ENCODE results near the gene HMOX2. TPM values are rescaled to one million over a fixed set of nuclear protein-coding genes. Genes with fewer than 3 reads are reported as not detected.

HMOX2 gene
- polyA plus RNA-seq, 1 donor, result 47.6 TPM

GRCh38 chr16:4512473-4512872 is 36.3 kb downstream of the HMOX2 start:
- Histone ChIP-seq H3K27ac (ENCODE audit: low read length) (no peak overlapping the region), H3K9me3 (ENCODE audit: control insufficient read depth, low read depth, low read length) (no peaks in the 10 kb centered on the region), H3K27me3 (ENCODE audit: control insufficient read depth, insufficient read depth, low read length) (no peaks in the 10 kb centered on the region), H3K4me1 (ENCODE audit: control insufficient read depth, insufficient read depth, low read length) (no peaks in the 10 kb centered on the region), H3K4me3 (ENCODE audit: low read length) (no peak overlapping the region), H3K36me3 (ENCODE audit: control insufficient read depth, insufficient read depth, low read length) (peaks cover 65% of the 10 kb centered on the region)
- no CpG with 5 or more reads among the region's 10 CpGs for WGBS (ENCODE audit: insufficient coverage, low lambda C conversion rate)
- no peak for DNase-seq

- peaks cover 57% of the 10 kb centered on the region for H3K36me3 ChIP-seq (ENCODE audit: control insufficient read depth, insufficient read depth, low read length)
- H3K4me1 ChIP-seq (ENCODE audit: control insufficient read depth, insufficient read depth, low read length), result no peaks in the 10 kb centered on the region
- H3K9me3 ChIP-seq (ENCODE audit: control insufficient read depth, low read depth, low read length), result no peaks in the 10 kb centered on the region
- WGBS (ENCODE audit: insufficient coverage, low lambda C conversion rate), result no CpG with 5 or more reads among the region's 19 CpGs
- no peak overlapping the region for H3K27ac ChIP-seq (ENCODE audit: low read length)
- H3K4me3 ChIP-seq (ENCODE audit: low read length), result no peak overlapping the region
- H3K27me3 ChIP-seq (ENCODE audit: control insufficient read depth, insufficient read depth, low read length), result no peaks in the 10 kb centered on the region
- peak in 1 of 2 donors; percentile 29 for DNase-seq
Measured at GRCh38 chr16:4513086-4513860, 37.1 kb downstream of the HMOX2 start.

DNA sequence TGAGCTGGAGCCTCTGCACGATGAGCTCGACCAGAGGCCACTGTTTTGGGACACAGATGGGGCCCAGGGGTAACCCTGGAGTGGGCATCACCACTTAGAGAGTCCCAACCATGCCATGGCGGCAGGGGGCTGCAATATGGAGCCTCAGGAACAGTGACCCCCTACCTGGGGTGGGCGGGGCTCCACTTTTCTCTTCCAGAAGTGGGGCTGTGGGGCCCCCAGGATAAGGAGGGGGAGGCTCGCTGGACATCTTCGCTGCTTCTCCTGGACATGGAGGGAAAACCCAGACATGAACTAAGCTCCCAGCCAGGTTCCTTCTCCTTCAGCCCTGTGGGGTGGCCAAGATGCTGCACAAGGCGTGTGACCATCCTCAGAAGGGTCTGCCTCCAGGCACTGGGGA is 37.7 kb downstream of the HMOX2 start:
- WGBS (ENCODE audit: insufficient coverage, low lambda C conversion rate), result no CpG with 5 or more reads among the region's 7 CpGs
- no peak overlapping the region for H3K4me3 ChIP-seq (ENCODE audit: low read length)
- DNase-seq, result no peak
- H3K36me3 ChIP-seq (ENCODE audit: control insufficient read depth, insufficient read depth, low read length), result peaks cover 51% of the 10 kb centered on the region
- H3K9me3 ChIP-seq (ENCODE audit: control insufficient read depth, low read depth, low read length), result no peaks in the 10 kb centered on the region
- H3K4me1 ChIP-seq (ENCODE audit: control insufficient read depth, insufficient read depth, low read length), result no peaks in the 10 kb centered on the region
- H3K27me3 ChIP-seq (ENCODE audit: control insufficient read depth, insufficient read depth, low read length), result no peaks in the 10 kb centered on the region
- no peak overlapping the region for H3K27ac ChIP-seq (ENCODE audit: low read length)

GRCh38 chr16:4514606-4515005 is 38.4 kb downstream of the HMOX2 start:
- WGBS (ENCODE audit: insufficient coverage, low lambda C conversion rate), result no CpG with 5 or more reads among the region's 7 CpGs
- Histone ChIP-seq H3K4me3 (ENCODE audit: low read length) (no peak overlapping the region), H3K9me3 (ENCODE audit: control insufficient read depth, low read depth, low read length) (no peaks in the 10 kb centered on the region), H3K27ac (ENCODE audit: low read length) (peak overlapping the region; percentile 23), H3K36me3 (ENCODE audit: control insufficient read depth, insufficient read depth, low read length) (peaks cover 43% of the 10 kb centered on the region), H3K27me3 (ENCODE audit: control insufficient read depth, insufficient read depth, low read length) (no peaks in the 10 kb centered on the region), H3K4me1 (ENCODE audit: control insufficient read depth, insufficient read depth, low read length) (no peaks in the 10 kb centered on the region)
- no peak for DNase-seq

DNA sequence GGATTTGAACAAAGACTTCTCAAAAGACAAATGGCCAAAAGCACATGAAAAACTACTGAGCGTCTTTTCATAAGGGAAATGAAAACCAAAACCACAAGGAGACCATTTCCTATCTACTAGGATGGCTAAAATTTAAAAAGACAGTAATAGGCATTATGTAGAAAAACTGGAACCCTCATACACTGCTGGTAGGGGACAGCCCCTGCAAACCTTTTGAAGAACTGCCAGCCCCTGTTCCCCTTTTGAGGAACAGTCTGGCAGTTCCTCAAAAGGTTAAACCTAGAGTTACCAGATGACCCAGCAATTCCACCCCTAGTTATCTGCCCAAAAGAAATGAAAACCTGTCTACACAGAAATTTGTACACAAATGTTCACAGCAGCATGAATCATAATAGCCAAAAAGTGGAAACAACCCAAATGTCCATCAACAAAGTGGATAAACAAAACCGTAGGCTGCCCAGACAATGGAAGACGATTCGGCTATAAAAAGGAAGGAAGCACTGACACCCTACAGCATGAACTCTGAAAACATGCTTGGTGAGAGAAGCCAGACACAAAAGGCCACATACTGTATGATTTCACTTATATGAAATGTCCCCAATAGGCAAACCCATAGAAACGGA is 39.5 kb downstream of the HMOX2 start:
- Histone ChIP-seq H3K27ac (ENCODE audit: low read length) (no peak overlapping the region), H3K4me3 (ENCODE audit: low read length) (no peak overlapping the region), H3K27me3 (ENCODE audit: control insufficient read depth, insufficient read depth, low read length) (no peaks in the 10 kb centered on the region), H3K36me3 (ENCODE audit: control insufficient read depth, insufficient read depth, low read length) (peaks cover 35% of the 10 kb centered on the region), H3K9me3 (ENCODE audit: control insufficient read depth, low read depth, low read length) (no peaks in the 10 kb centered on the region), H3K4me1 (ENCODE audit: control insufficient read depth, insufficient read depth, low read length) (no peaks in the 10 kb centered on the region)
- WGBS (ENCODE audit: insufficient coverage, low lambda C conversion rate), result 100% methylated on average over 1 of the region's 5 CpGs
- no peak for DNase-seq

DNA sequence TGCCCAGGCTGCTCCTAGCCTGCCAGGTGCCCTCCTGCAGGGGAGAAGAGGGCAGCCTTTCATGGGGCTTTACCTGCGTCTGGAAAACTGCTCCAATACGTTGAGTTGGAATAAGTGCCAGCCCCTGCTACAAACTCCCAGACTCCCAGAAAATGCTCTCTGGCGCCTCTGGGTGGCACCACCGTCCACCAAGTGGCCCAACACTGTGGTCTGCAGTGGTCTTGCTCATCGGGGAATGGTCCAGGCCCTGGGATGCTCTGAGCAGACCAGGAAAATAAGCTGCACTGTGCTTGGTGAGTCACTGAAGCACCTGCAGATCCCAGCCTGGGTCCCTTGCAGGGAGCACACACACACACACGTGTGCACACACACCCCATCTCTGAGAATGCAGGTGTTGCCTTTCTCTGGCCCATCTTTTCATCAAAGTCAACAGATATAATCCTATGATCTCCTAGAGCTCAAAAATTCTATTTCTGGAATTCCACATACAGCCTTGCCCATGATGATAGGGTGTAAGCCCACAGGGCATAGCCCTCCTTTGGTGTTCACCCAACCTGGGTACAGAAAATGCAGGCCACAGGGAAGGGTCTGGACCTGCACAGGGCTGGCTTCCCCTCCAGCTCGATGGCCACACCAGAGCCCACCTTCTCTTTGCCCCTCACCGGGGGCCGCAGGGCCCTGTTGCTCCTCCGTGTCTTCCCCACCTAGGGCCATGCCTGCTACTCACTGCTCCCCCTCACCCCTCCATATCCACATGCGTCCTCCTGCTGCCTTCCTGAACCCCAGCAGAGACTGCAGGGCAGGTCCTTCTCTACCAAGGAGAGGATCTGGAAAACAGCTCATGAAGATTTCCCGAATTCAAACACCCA is 41.8 kb downstream of the HMOX2 start:
- Histone ChIP-seq H3K36me3 (ENCODE audit: control insufficient read depth, insufficient read depth, low read length) (peaks cover 26% of the 10 kb centered on the region), H3K9me3 (ENCODE audit: control insufficient read depth, low read depth, low read length) (no peaks in the 10 kb centered on the region), H3K4me1 (ENCODE audit: control insufficient read depth, insufficient read depth, low read length) (no peaks in the 10 kb centered on the region), H3K27me3 (ENCODE audit: control insufficient read depth, insufficient read depth, low read length) (no peaks in the 10 kb centered on the region), H3K4me3 (ENCODE audit: low read length) (no peak overlapping the region), H3K27ac (ENCODE audit: low read length) (no peak overlapping the region)
- WGBS (ENCODE audit: insufficient coverage, low lambda C conversion rate), result no CpG with 5 or more reads among the region's 12 CpGs
- peak in 1 of 2 donors; percentile 21 for DNase-seq

GRCh38 chr16:4519274-4520058 is 43.3 kb downstream of the HMOX2 start:
- no peak for DNase-seq
- Histone ChIP-seq H3K27me3 (ENCODE audit: control insufficient read depth, insufficient read depth, low read length) (no peaks in the 10 kb centered on the region), H3K4me3 (ENCODE audit: low read length) (no peak overlapping the region), H3K36me3 (ENCODE audit: control insufficient read depth, insufficient read depth, low read length) (peaks cover 20% of the 10 kb centered on the region), H3K4me1 (ENCODE audit: control insufficient read depth, insufficient read depth, low read length) (no peaks in the 10 kb centered on the region), H3K27ac (ENCODE audit: low read length) (no peak overlapping the region), H3K9me3 (ENCODE audit: control insufficient read depth, low read depth, low read length) (no peaks in the 10 kb centered on the region)
- no CpG with 5 or more reads among the region's 15 CpGs for WGBS (ENCODE audit: insufficient coverage, low lambda C conversion rate)

- Histone ChIP-seq H3K9me3 (ENCODE audit: control insufficient read depth, low read depth, low read length) (no peaks in the 10 kb centered on the region), H3K36me3 (ENCODE audit: control insufficient read depth, insufficient read depth, low read length) (peaks cover 20% of the 10 kb centered on the region), H3K4me3 (ENCODE audit: low read length) (no peak overlapping the region), H3K4me1 (ENCODE audit: control insufficient read depth, insufficient read depth, low read length) (no peaks in the 10 kb centered on the region), H3K27me3 (ENCODE audit: control insufficient read depth, insufficient read depth, low read length) (no peaks in the 10 kb centered on the region), H3K27ac (ENCODE audit: low read length) (no peak overlapping the region)
- DNase-seq, result no peak
- WGBS (ENCODE audit: insufficient coverage, low lambda C conversion rate), result no CpG with 5 or more reads among the region's 7 CpGs
Measured at GRCh38 chr16:4520913-4521312, 44.7 kb downstream of the HMOX2 start.

DNA sequence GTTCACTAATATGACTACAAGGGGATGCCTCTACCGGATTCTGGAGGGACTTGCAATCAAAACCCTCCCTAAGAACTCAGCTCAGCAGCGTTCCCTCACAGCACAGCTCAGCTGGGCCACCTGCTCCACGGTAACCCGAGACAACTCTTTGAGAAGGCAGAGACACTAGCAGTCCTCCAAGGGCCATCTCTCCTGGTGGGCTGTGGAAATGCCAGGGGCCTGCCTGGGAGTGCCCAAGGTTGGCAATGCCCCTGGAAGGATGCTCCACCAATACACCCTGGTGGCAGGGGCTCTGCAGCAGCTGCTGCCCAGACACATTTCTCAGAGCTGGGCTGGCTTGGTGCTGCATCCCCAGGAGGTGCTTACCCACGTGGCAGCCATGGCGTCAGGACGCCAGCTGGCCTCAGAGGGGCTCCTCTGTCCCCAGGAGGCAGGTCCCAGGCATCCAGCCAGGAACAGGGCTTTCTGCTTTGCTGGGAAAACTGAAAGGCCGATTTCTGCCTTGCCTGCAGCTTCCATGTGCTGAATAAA is 45.9 kb downstream of the HMOX2 start:
- no peak overlapping the region for H3K4me3 ChIP-seq (ENCODE audit: low read length)
- no peak for DNase-seq
- H3K9me3 ChIP-seq (ENCODE audit: control insufficient read depth, low read depth, low read length), result no peaks in the 10 kb centered on the region
- no CpG with 5 or more reads among the region's 8 CpGs for WGBS (ENCODE audit: insufficient coverage, low lambda C conversion rate)
- H3K27ac ChIP-seq (ENCODE audit: low read length), result no peak overlapping the region
- no peaks in the 10 kb centered on the region for H3K4me1 ChIP-seq (ENCODE audit: control insufficient read depth, insufficient read depth, low read length)
- peaks cover 20% of the 10 kb centered on the region for H3K36me3 ChIP-seq (ENCODE audit: control insufficient read depth, insufficient read depth, low read length)
- no peaks in the 10 kb centered on the region for H3K27me3 ChIP-seq (ENCODE audit: control insufficient read depth, insufficient read depth, low read length)

Data from large intestine (tissue), 3 donors.